ENCODE measurements around the gene HBM.
"Not testable (repeated sequence)": the region's sequence is repeated elsewhere in the genome, so short reads cannot be mapped to it uniquely, and the experiment has no call there.

The HBM gene

DNA sequence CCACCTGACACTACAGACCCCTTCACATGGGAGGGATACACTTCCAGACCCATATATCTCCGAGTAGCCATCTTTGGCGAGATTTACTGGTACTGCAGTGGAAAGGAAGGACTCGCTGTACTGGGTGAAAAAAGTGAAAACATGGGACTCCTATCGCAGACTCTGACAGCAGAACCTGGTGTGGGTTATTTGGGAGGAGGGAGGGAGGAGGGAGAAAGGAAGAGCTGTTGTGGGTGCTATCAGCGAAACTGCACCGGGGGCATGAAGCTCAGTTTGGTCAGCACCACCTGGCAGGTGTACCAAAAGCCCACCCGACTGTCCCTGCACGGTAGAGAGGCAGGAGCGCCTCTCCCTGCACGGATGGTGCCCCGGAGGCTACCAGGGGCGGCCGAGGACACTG is 19.4 kb downstream of the HBM start:
- no peak for DNase-seq (ENCODE audit: low read depth in 3 of 3)

DNA sequence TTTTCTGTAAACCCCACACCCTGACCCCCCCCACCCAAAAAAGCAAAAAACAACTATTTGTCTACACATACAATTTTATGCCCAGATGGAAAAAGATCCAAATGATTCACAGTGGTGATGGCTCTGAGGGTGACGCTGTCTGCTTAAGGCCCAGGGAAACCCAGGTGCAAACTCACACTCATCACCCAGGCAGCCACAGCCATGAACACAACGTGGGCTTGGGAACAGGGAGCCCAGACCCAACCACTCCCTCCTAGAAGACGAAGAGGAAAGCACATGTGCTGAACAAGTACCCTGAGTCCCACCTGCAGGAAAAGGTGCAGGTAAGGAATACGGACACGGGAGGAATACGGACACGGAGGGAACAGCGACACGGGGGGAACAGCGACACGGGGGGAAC is 19.9 kb downstream of the HBM start:
- DNase-seq (ENCODE audit: low read depth in 3 of 3): no peak

DNA sequence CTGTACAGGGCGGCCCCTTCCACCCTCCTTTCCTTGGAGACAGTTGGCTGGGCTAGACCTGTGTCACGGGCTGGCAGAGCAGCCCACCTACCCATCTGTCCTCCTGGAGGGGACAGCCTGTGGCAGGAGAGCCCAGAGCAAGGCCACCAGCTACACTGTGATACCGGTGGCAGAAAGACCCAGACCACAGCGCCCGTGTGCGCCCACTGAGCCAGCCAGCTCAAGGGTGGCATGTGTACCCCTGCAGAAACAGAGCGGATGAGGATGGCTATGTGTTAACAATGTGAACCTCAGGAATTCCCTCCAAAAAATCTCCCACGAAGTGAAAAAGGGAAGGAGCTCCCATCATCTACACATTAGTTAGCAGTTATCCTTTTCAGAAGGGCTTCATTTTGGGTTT is 21.6 kb downstream of the HBM start:
- DNase-seq (ENCODE audit: low read depth in 3 of 3): no peak

- DNase-seq (ENCODE audit: low read depth in 3 of 3): no peak
Observed at GRCh38 chr16:188674-189073, 22.9 kb downstream of the HBM start.

- no peak for DNase-seq (ENCODE audit: low read depth in 3 of 3)
Observed at GRCh38 chr16:189604-190186, 23.9 kb downstream of the HBM start.

DNA sequence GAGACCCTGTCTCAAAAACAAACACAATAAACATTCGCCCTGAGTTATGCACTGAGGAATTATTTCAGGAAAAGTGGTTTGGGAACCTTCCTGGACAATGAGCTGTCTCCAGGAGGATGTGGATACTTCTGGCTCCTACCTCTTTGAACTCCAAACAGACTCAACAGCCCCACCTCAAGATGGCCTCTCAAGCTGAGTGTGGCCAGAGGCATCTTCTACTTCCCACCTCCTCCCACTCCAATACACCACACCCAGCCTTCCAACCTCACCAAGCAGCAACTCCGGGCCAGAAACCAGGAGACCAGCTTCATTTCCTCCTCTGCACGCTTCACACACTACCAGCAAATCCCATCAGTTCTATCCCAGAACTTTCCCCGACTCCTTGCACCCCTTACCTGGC is 26.1 kb downstream of the HBM start:
- DNase-seq (ENCODE audit: low read depth in 3 of 3): no peak

DNA sequence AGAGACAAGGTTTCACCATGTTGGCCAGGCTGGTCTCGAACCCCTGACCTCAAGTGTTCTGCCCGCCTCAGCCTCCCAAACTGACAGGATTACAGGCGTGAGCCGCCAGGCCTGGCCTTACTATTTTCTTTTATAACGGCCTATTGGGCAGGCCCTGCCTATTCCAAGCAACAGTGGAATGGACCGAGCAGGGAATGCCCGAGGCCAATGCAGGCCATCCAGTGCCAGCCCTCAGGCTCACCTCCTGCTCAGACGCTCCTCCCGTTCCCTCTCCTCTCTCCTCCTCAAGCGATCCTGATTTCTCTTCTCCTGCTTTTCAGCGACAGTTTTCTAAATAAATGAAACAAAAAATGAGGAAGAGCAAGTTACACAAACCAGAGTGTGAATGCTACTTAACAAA is 26.9 kb downstream of the HBM start:
- no peak for DNase-seq (ENCODE audit: low read depth in 3 of 3)

DNA sequence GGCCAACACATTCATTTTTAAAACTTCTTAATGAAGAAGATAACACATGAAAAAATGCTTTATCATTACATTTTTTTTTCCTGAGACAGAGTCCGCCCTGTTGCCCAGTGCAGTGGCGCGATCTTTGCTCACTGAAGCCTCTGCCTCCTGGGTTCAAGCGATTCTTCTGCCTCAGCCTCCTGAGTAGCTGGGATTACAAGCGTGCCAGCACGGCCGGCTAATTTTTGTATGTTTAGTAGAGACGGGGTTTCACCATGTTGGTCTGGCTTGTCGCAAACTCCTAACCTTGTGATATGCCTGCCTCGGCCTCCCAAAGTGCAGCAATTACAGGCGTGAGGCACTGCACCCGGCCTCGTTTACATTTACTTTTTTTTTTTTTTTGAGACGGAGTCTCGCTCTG is 27.7 kb downstream of the HBM start:
- no peak for DNase-seq (ENCODE audit: low read depth in 3 of 3)

- DNase-seq (ENCODE audit: low read depth in 3 of 3): no peak
Observed at GRCh38 chr16:194516-194915, 28.7 kb downstream of the HBM start.

DNA sequence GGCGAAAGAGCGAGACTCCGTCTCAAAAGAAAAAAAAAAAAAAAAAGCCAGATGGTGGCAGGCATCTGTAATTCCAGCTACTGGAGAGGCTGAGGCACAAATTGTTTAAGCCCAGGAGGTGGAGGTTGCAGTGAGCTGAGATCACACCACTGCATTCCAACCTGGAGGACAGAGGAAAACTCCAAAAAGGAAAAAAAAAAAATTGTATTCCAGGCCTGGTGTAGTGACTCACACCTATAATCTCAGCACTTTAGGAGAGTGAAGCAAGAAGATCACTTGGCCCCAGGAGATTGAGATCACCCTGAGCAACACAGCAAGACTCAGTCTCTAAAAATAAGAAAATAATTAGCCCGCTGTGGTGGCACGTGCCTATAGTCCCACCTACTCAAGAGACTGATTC is 34.6 kb downstream of the HBM start:
- no peak for DNase-seq (ENCODE audit: low read depth in 3 of 3)

DNA sequence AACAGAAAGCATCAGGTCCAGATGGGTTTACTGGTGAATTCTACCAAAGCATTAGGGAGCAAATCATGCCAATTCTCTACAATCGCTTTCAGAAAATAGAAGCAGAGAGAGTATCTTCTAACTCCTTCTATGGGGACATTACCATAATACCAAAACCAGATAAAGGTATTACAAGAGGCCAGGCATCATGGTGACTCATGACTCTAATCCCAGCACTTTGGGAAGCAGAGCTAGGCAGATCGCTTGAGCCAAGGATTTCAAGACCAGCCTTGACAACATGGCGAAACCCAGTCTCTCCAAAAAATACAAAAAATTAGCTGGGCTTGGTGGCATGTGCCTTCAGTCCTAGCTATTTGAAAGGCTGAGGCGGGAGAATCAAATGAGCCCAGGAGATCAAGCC is 37.5 kb downstream of the HBM start:
- DNase-seq (ENCODE audit: low read depth in 3 of 3): no peak

GRCh38 chr16:204046-204445 is 38.3 kb downstream of the HBM start:
- DNase-seq (ENCODE audit: low read depth in 3 of 3): not testable (repeated sequence)

- not testable (repeated sequence) for DNase-seq (ENCODE audit: low read depth in 3 of 3)
Observed at GRCh38 chr16:209359-209758, 43.6 kb downstream of the HBM start.

GRCh38 chr16:211631-212180 is 45.9 kb downstream of the HBM start:
- not testable (repeated sequence) for DNase-seq (ENCODE audit: low read depth in 3 of 3)

DNA sequence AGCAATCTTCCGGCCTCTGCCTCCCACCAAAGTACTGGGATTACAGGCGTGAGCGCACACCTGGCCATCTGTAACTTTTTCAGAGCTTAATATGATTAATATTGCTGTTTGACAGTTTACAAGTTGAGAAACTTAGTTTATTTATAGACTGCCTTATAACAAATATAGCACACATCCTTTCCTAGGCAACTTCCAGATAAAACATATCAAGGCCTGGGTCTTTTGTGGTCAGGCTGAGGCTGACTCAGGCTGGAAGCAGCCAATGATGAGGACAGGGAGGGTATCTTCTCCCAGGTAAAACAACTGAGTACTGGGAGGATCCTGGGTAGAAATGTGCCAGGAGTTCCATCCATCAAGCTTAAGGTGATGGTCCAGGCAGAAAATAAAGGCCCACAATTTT is 47.2 kb downstream of the HBM start:
- DNase-seq (ENCODE audit: low read depth in 3 of 3): no peak
